HFFc6 (cell line): ENCODE data around the gene LRGUK. TPM values are rescaled to one million over a fixed set of nuclear protein-coding genes. Genes with fewer than 3 reads are reported as not detected.
A peak's percentile ranks its signal among the peaks of the same experiment; 100 is the strongest.

Source experiments
- DNase-seq: peaks from one replicate; pipeline ENCODE4 v3.0.0-alpha.2; 2018
- H3K27ac Mint-ChIP-seq: 2 replicates; pipeline ENCODE4 v1.8.0; 2020; ENCODE audit warnings: mild to moderate bottlenecking, mixed read lengths
- H3K27me3 Mint-ChIP-seq: 2 replicates; pipeline ENCODE4 v1.8.0; 2021; ENCODE audit warnings: mild to moderate bottlenecking, moderate library complexity, mixed read lengths; ENCODE audit not compliant: insufficient read depth
- H3K36me3 Mint-ChIP-seq: 2 replicates; pipeline ENCODE4 v1.8.0; 2021; ENCODE audit warnings: low read depth, mixed read lengths
- H3K4me1 Mint-ChIP-seq: 2 replicates; pipeline ENCODE4 v1.8.0; 2020; ENCODE audit warnings: low read depth, mixed read lengths
- H3K4me3 Mint-ChIP-seq: 2 replicates; pipeline ENCODE4 v1.8.0; 2020; ENCODE audit warnings: mild to moderate bottlenecking, moderate library complexity, mixed read lengths
- H3K9me3 Mint-ChIP-seq: 2 replicates; pipeline ENCODE4 v1.8.0; 2020; ENCODE audit warnings: mild to moderate bottlenecking, mixed read lengths
- total RNA-seq, 6 experiments: library from RNA; stranded (reverse); fragmentation: NEBNext Ultra II Directional; extraction: Animal tissue kit (Norgen Biotek cat#: 25700); gene quantifications; 2 replicates in 1 of 6; 3 replicates in 5 of 6; pipeline ENCODE4 v1.2.3, GENCODE V29; 2021
- TF ChIP-seq, protein P1 (sequence below): fragments of 200-600 bp; sonication (generic); IDR thresholded peaks from 2 replicates; pipeline ENCODE4 v1.5.0; 2021; ENCODE audit warnings: antibody characterized with exemption, mild to moderate bottlenecking

The LRGUK gene
- total RNA-seq, 6 experiments from 2014 or later = 0.07 to 0.32 (median 0.10) TPM; not detected in 3

DNA sequence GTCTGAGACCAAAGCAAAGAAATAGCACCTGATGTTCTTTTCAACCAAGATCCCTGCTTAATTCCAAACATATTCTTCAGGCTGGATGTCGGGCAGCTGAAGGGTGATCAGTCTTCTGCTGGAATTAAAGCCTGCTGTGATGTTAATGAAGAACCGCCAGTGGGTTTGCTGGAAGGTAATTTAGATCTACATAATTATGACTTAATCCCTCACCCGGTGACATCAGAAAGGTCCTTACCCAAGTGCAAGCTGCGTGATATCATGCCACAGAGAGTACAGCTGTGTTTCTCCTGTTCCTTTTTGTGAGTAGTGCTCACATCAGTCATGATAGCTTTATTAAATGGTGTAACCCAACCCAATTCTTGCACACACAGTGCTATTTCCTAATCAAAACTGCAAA is 29.1 kb upstream of the LRGUK start:
- no peaks in the 10 kb centered on the region for H3K4me1 Mint-ChIP-seq
- DNase-seq = no peak
- no peaks in the 10 kb centered on the region; the same call in 1 of the 2 replicates for H3K36me3 Mint-ChIP-seq
- peaks cover 15% of the 10 kb centered on the region; the same call in 1 of the 2 replicates for H3K9me3 Mint-ChIP-seq
- TF ChIP-seq, protein P1, sequence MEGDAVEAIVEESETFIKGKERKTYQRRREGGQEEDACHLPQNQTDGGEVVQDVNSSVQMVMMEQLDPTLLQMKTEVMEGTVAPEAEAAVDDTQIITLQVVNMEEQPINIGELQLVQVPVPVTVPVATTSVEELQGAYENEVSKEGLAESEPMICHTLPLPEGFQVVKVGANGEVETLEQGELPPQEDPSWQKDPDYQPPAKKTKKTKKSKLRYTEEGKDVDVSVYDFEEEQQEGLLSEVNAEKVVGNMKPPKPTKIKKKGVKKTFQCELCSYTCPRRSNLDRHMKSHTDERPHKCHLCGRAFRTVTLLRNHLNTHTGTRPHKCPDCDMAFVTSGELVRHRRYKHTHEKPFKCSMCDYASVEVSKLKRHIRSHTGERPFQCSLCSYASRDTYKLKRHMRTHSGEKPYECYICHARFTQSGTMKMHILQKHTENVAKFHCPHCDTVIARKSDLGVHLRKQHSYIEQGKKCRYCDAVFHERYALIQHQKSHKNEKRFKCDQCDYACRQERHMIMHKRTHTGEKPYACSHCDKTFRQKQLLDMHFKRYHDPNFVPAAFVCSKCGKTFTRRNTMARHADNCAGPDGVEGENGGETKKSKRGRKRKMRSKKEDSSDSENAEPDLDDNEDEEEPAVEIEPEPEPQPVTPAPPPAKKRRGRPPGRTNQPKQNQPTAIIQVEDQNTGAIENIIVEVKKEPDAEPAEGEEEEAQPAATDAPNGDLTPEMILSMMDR = no peak
- no peak overlapping the region for H3K27ac Mint-ChIP-seq
- peaks cover 11% of the 10 kb centered on the region for H3K27me3 Mint-ChIP-seq
- H3K4me3 Mint-ChIP-seq = no peak overlapping the region

DNA sequence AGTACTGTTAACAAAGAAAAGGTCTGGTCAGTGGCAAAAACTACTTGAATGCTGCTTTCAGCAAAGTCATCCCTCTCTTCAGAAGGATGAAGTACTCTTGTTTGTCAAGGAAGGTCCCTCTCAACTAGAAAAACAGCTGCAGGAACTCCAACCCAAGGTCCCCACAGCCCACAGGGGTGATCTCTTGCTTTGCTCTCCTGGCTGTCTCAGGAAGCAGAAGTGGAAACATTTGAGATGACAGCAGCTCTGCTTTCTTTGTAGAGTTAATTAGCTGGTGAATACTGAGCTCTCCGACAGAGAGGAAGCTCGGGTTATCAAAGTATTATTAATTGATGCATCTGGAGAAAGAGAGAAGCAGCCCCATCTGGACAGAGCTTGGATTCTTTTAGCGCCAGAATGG is 25.4 kb upstream of the LRGUK start:
- no peak for DNase-seq
- Mint-ChIP-seq H3K27me3 (peaks cover 19% of the 10 kb centered on the region; the same call in 1 of the 2 replicates), H3K36me3 (no peaks in the 10 kb centered on the region), H3K4me1 (no peaks in the 10 kb centered on the region), H3K27ac (no peak overlapping the region), H3K9me3 (no peaks in the 10 kb centered on the region), H3K4me3 (no peak overlapping the region)
- TF ChIP-seq, protein P1 = no peak

DNA sequence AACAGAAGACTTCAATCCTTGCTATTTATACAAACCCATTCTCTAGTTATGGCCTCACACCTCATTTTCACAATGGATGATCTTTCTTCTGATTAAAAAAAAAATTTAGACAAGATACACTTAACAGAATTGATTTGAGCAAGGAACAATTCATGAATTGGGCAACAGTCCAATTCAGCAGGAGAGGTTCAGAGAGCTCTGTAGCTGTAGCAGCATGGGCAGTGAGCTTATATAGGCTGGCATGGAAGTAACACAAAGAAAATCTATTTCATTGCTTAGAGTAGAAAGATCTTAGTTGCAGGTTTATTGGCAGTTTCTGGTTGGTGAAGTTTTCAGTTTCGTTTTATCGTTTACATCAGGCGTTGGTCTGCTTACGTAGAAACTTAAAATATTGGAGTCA is 23.0 kb upstream of the LRGUK start:
- no peak overlapping the region for H3K4me3 Mint-ChIP-seq
- no peak for DNase-seq

DNA sequence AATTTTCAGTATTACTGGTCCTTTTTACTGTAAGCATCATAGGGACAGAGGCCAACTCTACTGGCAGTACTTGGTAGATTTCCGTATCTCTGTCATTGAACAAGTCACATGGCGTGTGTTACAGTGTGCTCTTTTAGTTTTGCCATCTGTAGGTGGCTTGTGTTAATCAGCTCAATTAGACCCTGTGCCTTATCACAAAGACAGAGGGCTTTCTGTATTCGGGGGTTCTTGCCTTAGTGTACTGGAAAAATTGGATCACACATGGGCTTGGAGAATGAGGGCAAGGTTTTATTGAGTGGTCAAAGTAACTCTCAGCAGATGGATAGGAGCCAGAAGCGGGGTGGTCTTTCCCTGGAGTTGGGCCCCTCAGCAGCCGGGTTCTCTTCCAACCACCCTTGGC is 21.3 kb upstream of the LRGUK start:
- TF ChIP-seq, protein P1 = no peak
- DNase-seq = no peak
- Mint-ChIP-seq H3K36me3 (no peaks in the 10 kb centered on the region), H3K4me3 (no peak overlapping the region), H3K9me3 (no peaks in the 10 kb centered on the region), H3K27me3 (peaks cover 16% of the 10 kb centered on the region; the same call in 1 of the 2 replicates), H3K4me1 (no peaks in the 10 kb centered on the region), H3K27ac (no peak overlapping the region)

More for the DNA sequence above, 23.0 kb upstream of the LRGUK start:
- TF ChIP-seq, protein P1 = no peak
- no peaks in the 10 kb centered on the region for H3K4me1 Mint-ChIP-seq
- no peaks in the 10 kb centered on the region for H3K36me3 Mint-ChIP-seq
- no peaks in the 10 kb centered on the region for H3K9me3 Mint-ChIP-seq
- H3K27me3 Mint-ChIP-seq = peaks cover 18% of the 10 kb centered on the region; the same call in 1 of the 2 replicates
- no peak overlapping the region for H3K27ac Mint-ChIP-seq

DNA sequence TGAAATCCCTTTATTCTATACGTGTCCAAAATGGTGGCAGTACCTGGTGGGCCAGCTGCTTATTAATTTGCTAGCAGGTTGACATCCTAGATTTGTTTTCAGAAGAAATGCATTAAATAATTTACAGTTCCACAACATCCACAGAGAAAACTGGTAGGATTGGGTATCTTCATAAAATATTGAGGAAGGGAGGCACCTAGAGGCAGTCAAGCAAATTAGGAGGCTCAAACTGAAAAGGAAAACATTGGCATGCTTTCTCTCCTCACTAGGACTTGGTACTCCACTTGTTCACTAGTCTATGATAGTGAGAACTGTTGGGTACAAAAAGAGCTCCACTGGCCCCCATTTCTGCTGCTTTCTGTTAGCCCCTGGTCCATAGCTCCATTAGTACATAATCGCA is 18.3 kb upstream of the LRGUK start:
- peak; percentile 7 for DNase-seq
- Mint-ChIP-seq H3K9me3 (no peaks in the 10 kb centered on the region), H3K27ac (no peak overlapping the region), H3K4me3 (no peak overlapping the region), H3K36me3 (no peaks in the 10 kb centered on the region), H3K4me1 (no peaks in the 10 kb centered on the region), H3K27me3 (peaks cover 14% of the 10 kb centered on the region; the same call in 1 of the 2 replicates)
- TF ChIP-seq, protein P1 = peak; percentile 20; the same call in 1 of the 2 replicates

DNA sequence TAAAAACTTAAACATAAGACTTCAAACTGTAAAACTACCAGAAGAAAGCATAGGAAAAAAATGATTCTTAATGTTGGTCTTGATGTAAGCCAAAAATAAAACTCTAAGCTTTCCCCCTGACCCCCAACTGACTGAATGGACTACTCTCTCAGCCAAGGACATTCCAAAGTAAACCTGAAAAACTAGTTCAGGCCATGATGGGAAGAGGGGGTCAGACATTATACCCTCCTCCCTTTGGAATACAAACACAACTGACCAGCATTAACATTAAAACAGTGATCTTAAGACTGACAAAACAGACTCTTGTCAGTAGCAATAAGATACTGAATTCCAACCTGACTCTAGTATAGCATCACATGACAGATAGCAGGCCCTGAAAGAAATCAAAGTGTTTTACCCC is 13.5 kb upstream of the LRGUK start:
- H3K27me3 Mint-ChIP-seq = peaks cover 2% of the 10 kb centered on the region; the same call in 1 of the 2 replicates
- no peak for DNase-seq
- TF ChIP-seq, protein P1 = no peak
- H3K4me3 Mint-ChIP-seq = no peak overlapping the region
- H3K9me3 Mint-ChIP-seq = no peaks in the 10 kb centered on the region
- no peak overlapping the region for H3K27ac Mint-ChIP-seq
- no peaks in the 10 kb centered on the region for H3K4me1 Mint-ChIP-seq
- no peaks in the 10 kb centered on the region for H3K36me3 Mint-ChIP-seq
